ENCODE data around the gene DNAJB12.

The DNAJB12 gene

DNA sequence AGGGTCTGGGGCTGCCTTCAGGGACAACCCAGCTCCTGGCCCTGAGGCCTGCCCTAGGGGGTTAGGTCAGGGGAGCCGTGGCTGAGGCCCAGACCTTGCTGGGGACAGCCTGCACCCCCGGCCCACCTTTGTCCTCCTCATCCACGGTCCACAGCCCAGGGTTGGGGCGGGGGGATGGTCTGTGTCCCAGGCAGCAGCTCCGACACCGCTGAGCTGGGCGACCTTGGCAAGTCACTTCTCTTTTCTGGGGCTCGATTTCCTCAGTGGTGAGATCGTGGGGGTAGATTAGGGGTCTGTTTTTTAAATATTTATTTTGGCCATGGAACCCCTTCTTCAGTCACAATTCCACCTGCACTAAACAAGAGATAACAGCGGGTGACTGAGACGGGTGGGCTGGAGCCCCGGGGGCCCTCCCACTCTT lies 30.9 kb downstream of the DNAJB12 start:
- no peak overlapping the region for H3K4me3 ChIP-seq (replicated peaks; ENCODE audit: low read depth, low read length)
- TF ChIP-seq, protein P1, sequence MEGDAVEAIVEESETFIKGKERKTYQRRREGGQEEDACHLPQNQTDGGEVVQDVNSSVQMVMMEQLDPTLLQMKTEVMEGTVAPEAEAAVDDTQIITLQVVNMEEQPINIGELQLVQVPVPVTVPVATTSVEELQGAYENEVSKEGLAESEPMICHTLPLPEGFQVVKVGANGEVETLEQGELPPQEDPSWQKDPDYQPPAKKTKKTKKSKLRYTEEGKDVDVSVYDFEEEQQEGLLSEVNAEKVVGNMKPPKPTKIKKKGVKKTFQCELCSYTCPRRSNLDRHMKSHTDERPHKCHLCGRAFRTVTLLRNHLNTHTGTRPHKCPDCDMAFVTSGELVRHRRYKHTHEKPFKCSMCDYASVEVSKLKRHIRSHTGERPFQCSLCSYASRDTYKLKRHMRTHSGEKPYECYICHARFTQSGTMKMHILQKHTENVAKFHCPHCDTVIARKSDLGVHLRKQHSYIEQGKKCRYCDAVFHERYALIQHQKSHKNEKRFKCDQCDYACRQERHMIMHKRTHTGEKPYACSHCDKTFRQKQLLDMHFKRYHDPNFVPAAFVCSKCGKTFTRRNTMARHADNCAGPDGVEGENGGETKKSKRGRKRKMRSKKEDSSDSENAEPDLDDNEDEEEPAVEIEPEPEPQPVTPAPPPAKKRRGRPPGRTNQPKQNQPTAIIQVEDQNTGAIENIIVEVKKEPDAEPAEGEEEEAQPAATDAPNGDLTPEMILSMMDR (IDR thresholded peaks at IDR 0.05; ENCODE audit: low read length, missing control alignments): no peak
- DNase-seq (ENCODE audit: low read depth): no peak

GRCh38 chr10:72323108-72323749 lies 31.5 kb downstream of the DNAJB12 start:
- no peak overlapping the region for H3K4me3 ChIP-seq (replicated peaks; ENCODE audit: low read depth, low read length)
- DNase-seq (ENCODE audit: low read depth): no peak
- TF ChIP-seq, protein P1 (IDR thresholded peaks at IDR 0.05; ENCODE audit: low read length, missing control alignments): no peak

DNA sequence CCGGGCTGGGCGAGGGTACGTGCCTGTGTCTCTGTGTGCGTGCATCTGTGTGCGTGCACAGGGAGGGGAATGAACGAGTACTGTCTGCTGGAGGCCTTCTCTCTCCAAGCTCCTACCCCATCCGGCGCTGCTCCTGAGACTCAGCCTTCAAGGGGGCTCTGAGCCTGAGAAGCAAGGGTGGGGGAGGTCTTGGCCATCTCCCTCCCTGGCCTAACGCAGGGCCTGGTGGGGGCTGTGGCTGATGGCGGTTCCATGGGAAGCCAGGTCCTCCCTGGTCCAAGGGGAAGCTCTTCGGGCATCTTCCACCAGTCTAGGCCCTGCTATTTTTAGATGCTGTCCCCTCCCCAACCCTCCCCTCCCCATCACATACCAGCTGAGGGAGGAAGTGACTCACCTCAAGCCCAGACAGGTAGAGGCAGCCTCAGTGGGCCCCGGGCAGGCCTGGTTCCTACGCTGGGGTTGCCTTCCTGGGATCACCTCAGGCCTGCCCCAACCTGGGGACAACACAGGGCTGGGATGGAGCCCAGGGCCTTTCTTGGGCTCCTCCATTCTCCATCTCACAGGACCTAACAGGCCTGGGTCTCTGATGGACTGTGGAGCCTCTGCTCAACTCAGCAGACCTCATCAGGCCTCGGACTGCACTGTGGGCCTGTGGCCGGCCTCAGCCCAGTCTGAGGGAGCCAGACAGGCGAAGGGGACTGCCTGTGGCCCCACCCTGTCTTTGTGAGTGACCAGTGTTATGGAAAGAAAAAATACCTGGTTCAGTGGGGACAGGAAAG lies 32.2 kb downstream of the DNAJB12 start:
- TF ChIP-seq, protein P1 (IDR thresholded peaks at IDR 0.05; ENCODE audit: low read length, missing control alignments): no peak
- no peak overlapping the region for H3K4me3 ChIP-seq (replicated peaks; ENCODE audit: low read depth, low read length)
- no peak for DNase-seq (ENCODE audit: low read depth)

DNA sequence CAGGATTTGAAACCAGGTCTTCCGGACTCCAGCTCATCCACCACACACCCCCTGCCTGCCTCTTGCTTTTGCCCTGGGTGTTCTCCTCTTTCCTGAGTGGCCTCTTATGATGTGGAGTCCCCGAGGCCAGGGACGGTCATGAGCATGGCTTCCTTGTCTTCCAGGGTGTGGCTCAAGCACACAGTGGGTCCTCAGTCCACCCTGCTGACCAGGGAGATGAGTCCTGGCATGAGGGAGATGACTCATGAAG lies 32.8 kb downstream of the DNAJB12 start:
- H3K4me3 ChIP-seq (replicated peaks; ENCODE audit: low read depth, low read length): no peak overlapping the region
- no peak for DNase-seq (ENCODE audit: low read depth)
- TF ChIP-seq, protein P1 (IDR thresholded peaks at IDR 0.05; ENCODE audit: low read length, missing control alignments): no peak

DNA sequence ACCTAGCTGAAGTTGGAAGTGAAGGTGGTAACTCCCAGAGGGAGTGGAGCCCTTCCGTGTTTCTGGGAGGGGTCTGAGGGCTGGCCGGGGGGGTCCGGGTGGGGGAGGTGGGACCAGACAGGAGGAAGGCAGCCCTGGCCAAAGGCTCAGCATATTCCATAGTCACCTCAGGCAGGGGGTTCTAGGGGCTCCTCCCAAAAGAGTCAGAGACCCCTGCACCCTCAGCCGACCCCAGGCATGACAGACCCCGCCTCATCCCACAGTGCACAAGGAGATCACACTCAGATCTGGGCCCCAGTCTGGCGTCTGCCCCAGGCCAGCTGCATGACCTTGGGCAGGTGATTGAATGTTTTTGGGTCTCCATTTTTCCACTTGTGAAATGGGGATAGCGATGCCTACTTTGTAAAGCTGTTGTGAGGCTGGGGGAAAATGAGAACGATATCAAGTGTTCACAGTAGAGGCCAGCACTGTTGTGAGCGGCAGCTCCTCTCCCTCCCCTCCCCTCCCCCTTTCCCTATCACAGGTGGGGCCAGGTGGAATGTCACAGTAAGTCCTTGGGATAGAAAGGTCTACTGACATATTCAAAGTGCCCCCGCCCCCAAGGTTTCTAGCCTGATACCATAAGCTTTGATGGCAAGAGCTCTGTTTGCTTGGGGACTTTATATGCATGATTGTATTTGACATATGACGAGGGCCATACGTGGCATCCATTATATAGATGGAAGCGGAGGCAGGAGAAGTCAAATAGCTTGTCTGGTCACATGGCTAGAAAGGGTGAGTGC lies 33.3 kb downstream of the DNAJB12 start:
- H3K4me3 ChIP-seq (replicated peaks; ENCODE audit: low read depth, low read length): peak overlapping the region; percentile 7
- TF ChIP-seq, protein P1 (IDR thresholded peaks at IDR 0.05; ENCODE audit: low read length, missing control alignments): no peak
- DNase-seq (ENCODE audit: low read depth): no peak

DNA sequence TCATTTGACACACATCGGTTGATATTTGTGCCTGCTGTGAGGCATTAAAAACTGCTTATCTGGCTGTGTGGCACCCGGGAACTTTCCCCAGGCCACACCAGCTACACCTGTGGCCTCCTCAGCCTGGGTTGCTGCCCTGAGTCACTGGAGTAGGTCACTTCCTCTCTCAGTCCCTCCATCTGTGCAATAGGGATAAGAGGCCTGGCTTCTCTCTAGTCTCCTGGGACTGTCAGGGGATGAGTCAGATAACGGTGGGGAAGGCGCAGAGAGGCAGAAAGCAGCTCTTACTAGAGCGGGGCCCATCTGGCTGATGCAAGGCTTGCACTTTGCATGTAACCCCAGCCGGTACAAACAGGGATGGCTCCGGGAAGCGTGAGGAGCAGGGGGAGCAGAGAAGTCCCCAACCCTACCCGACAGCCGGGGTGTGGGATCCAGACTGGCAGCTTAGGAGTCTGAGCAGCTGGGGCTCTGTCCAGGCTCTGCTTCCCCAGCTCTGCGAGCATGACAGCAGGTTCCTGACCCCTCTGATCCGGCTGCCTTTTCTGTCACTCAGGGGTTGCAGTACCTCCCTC lies 34.0 kb downstream of the DNAJB12 start:
- peak; percentile 98 for DNase-seq (ENCODE audit: low read depth)
- TF ChIP-seq, protein P1 (IDR thresholded peaks at IDR 0.05; ENCODE audit: low read length, missing control alignments): no peak
- peak overlapping the region; percentile 7 for H3K4me3 ChIP-seq (replicated peaks; ENCODE audit: low read depth, low read length)
